Upper lobe of right lung (tissue), 1 donor: Measurements from ENCODE around the gene FALEC. TPM values are rescaled to one million over a fixed set of nuclear protein-coding genes. Genes with fewer than 3 reads are reported as not detected.

Experiments used
- ATAC-seq: fragments of 200-7000 bp; cut with Tn5 transposase; one replicate; pipeline ENCODE4 v1.9.1; 2020; ENCODE audit warnings: mild to moderate bottlenecking, moderate library complexity
- DNase-seq: peaks from one replicate; pipeline ENCODE4 v3.0.0-alpha.2; 2020
- H3K27ac ChIP-seq: fragments of 200-600 bp; one replicate; pipeline ENCODE4 v1.8.0; 2022
- H3K27me3 ChIP-seq: fragments of 200-600 bp; one replicate; pipeline ENCODE4 v1.8.0; 2022; ENCODE audit warnings: mild to moderate bottlenecking
- H3K36me3 ChIP-seq: fragments of 200-600 bp; one replicate; pipeline ENCODE4 v1.8.0; 2022
- H3K4me1 ChIP-seq: fragments of 200-600 bp; one replicate; pipeline ENCODE4 v1.8.0; 2022
- H3K4me3 ChIP-seq: fragments of 200-600 bp; one replicate; pipeline ENCODE4 v1.8.0; 2022; ENCODE audit warnings: mild to moderate bottlenecking
- H3K9me3 ChIP-seq: fragments of 200-600 bp; one replicate; pipeline ENCODE4 v1.8.0; 2022
- intact Hi-C: fragments of 100-400 bp; cut with DNase I; formaldehyde crosslinking; loops from one replicate; pipeline ENCODE4 v1.11.0; 2022
- total RNA-seq: library from RNA; stranded (reverse); fragmentation: NEBNext Ultra II Directional; extraction: Animal tissue kit (Norgen Biotek cat#: 25700); gene quantifications from one replicate; pipeline ENCODE4 v1.2.1, GENCODE V29; 2021
- TF ChIP-seq, protein P1 (sequence below): fragments of 200-600 bp; IDR thresholded peaks from one replicate; pipeline ENCODE4 v1.8.0; 2022; ENCODE audit warnings: antibody characterized with exemption
- donor health status: DM: no; HTN: yes; CAD: no; lungs with severe emphysema.

The FALEC gene
- total RNA-seq, 1 donor from 2014 or later: 1.0 TPM

GRCh38 chr1:150511985-150512660 is 3.4 kb upstream of the FALEC start:
- ATAC-seq (no peak), DNase-seq (no peak)
- Histone ChIP-seq H3K27ac (no peak overlapping the region), H3K9me3 (no peaks in the 10 kb centered on the region), H3K36me3 (no peaks in the 10 kb centered on the region), H3K27me3 (no peaks in the 10 kb centered on the region), H3K4me3 (no peak overlapping the region), H3K4me1 (peaks cover 23% of the 10 kb centered on the region)
- intact Hi-C loops: no loop called here
- TF ChIP-seq, protein P1, sequence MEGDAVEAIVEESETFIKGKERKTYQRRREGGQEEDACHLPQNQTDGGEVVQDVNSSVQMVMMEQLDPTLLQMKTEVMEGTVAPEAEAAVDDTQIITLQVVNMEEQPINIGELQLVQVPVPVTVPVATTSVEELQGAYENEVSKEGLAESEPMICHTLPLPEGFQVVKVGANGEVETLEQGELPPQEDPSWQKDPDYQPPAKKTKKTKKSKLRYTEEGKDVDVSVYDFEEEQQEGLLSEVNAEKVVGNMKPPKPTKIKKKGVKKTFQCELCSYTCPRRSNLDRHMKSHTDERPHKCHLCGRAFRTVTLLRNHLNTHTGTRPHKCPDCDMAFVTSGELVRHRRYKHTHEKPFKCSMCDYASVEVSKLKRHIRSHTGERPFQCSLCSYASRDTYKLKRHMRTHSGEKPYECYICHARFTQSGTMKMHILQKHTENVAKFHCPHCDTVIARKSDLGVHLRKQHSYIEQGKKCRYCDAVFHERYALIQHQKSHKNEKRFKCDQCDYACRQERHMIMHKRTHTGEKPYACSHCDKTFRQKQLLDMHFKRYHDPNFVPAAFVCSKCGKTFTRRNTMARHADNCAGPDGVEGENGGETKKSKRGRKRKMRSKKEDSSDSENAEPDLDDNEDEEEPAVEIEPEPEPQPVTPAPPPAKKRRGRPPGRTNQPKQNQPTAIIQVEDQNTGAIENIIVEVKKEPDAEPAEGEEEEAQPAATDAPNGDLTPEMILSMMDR: no peak

- no peak overlapping the region for H3K27ac ChIP-seq
- TF ChIP-seq, protein P1: no peak
- intact Hi-C loops: no loop called here
- no peaks in the 10 kb centered on the region for H3K9me3 ChIP-seq
- H3K4me1 ChIP-seq: peaks cover 18% of the 10 kb centered on the region
- H3K27me3 ChIP-seq: no peaks in the 10 kb centered on the region
- DNase-seq (no peak), ATAC-seq (no peak)
- H3K36me3 ChIP-seq: no peaks in the 10 kb centered on the region
- no peak overlapping the region for H3K4me3 ChIP-seq
These were observed 2.7 kb upstream of the FALEC start for GRCh38 chr1:150512846-150513245.

DNA sequence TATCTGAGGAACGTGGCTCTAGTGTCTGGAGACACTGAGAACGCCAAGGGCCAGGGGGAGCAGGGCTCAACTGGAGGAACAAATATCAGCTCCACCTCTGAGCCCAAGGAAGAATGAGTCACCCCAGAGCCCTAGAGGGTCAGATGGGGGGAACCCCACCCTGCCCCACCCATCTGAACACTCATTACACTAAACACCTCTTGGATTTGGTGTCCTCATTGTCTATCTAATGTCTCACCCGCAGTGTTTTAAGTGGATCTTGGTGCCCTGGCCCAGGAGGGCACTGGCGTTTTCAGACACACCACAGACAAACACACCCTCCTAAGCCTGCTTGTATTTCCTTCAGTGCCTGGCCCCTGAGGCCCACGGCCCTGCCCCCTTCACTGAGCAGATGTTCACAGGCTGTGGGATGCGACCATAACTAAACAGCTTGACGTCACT is 2.2 kb upstream of the FALEC start:
- intact Hi-C loops: no loop called here
- Histone ChIP-seq H3K4me3 (no peak overlapping the region), H3K27me3 (no peaks in the 10 kb centered on the region), H3K27ac (no peak overlapping the region), H3K4me1 (peaks cover 12% of the 10 kb centered on the region), H3K9me3 (no peaks in the 10 kb centered on the region), H3K36me3 (no peaks in the 10 kb centered on the region)
- TF ChIP-seq, protein P1: no peak
- DNase-seq (no peak), ATAC-seq (no peak)

GRCh38 chr1:150514260-150514659 is 1.3 kb upstream of the FALEC start:
- Histone ChIP-seq H3K27ac (no peak overlapping the region), H3K4me3 (no peak overlapping the region), H3K36me3 (no peaks in the 10 kb centered on the region), H3K4me1 (peaks cover 8% of the 10 kb centered on the region), H3K27me3 (no peaks in the 10 kb centered on the region), H3K9me3 (no peaks in the 10 kb centered on the region)
- TF ChIP-seq, protein P1: no peak
- no peak for ATAC-seq
- intact Hi-C loops: no loop called here
- no peak for DNase-seq

GRCh38 chr1:150514913-150515327 is 632 bp upstream of the FALEC start:
- Histone ChIP-seq H3K27me3 (no peaks in the 10 kb centered on the region), H3K27ac (peak overlapping the region; percentile 88), H3K4me3 (peak overlapping the region; percentile 68), H3K4me1 (peaks cover 8% of the 10 kb centered on the region), H3K36me3 (no peaks in the 10 kb centered on the region), H3K9me3 (no peaks in the 10 kb centered on the region)
- intact Hi-C loops: no loop called here
- TF ChIP-seq, protein P1: no peak
- DNase-seq: no peak
- no peak for ATAC-seq
